ENCODE results near the gene FBXO40. TPM values are rescaled to one million over a fixed set of nuclear protein-coding genes. Genes with fewer than 3 reads are reported as not detected.

The FBXO40 gene
- total and polyA plus RNA-seq, 9 of the 15 experiments (the other 6 are each of a cell fraction or from before 2014, with no cell fraction given): 0.01 to 0.05 (median 0.04) TPM; not detected in 3

GRCh38 chr3:121660356-121661171 lies 67.4 kb downstream of the FBXO40 start, which contains the start of gene HCLS1 (continued):
- TF ChIP-seq CTBP1 (IDR thresholded peaks at IDR 0.05; ENCODE audit: borderline replicate concordance) (peak; percentile 27; the same call in 1 of the 2 replicates), ZNF140 (CRISPR knock-in tag; IDR thresholded peaks at IDR 0.05) (no peak), PHF8 (IDR thresholded peaks at IDR 0.05; ENCODE audit: borderline replicate concordance, low read length) (peak; percentile 79), ZNF175 (CRISPR knock-in tag; IDR thresholded peaks at IDR 0.05; ENCODE audit: low read depth) (peak; percentile 35; the same call in 1 of the 2 replicates), FOXK2 (conservative IDR thresholded peaks at IDR 0.05 in 1 of 2, IDR thresholded peaks at IDR 0.05 in 1 of 2; ENCODE audit: low read depth in 2 of 2) (no peak), CREB1 (IDR thresholded peaks at IDR 0.05) (no peak), CREB1 (CRISPR knock-in tag; IDR thresholded peaks at IDR 0.05) (no peak), ASH1L (IDR thresholded peaks at IDR 0.05; ENCODE audit: borderline replicate concordance, low read depth, partially characterized antibody) (no peak), ETV1 (tag; conservative IDR thresholded peaks at IDR 0.05; ENCODE audit: low read depth) (peak; percentile 37), CEBPZ (IDR thresholded peaks at IDR 0.05; ENCODE audit: borderline replicate concordance, low read depth, low read length) (no peak), POLR2G (IDR thresholded peaks at IDR 0.05; ENCODE audit: low read depth, low read length) (peak; percentile 36; the same call in 1 of the 2 replicates), ZNF23 (CRISPR knock-in tag; IDR thresholded peaks at IDR 0.05) (no peak), NR2C1 (IDR thresholded peaks at IDR 0.05) (peak; percentile 28; the same call in 1 of the 2 replicates), NR2C1 (tag; IDR thresholded peaks at IDR 0.05) (peak; percentile 60), HNRNPLL (IDR thresholded peaks at IDR 0.05; ENCODE audit: low read depth, low read length, poor library complexity, severe bottlenecking) (no peak), NCOR1 (IDR thresholded peaks at IDR 0.05) (no peak), SMAD3 (CRISPR knock-in tag; conservative IDR thresholded peaks at IDR 0.05) (no peak), RAD51 (IDR thresholded peaks at IDR 0.05; ENCODE audit: borderline replicate concordance, low read depth) (no peak)
- TF ChIP-seq, protein P1, sequence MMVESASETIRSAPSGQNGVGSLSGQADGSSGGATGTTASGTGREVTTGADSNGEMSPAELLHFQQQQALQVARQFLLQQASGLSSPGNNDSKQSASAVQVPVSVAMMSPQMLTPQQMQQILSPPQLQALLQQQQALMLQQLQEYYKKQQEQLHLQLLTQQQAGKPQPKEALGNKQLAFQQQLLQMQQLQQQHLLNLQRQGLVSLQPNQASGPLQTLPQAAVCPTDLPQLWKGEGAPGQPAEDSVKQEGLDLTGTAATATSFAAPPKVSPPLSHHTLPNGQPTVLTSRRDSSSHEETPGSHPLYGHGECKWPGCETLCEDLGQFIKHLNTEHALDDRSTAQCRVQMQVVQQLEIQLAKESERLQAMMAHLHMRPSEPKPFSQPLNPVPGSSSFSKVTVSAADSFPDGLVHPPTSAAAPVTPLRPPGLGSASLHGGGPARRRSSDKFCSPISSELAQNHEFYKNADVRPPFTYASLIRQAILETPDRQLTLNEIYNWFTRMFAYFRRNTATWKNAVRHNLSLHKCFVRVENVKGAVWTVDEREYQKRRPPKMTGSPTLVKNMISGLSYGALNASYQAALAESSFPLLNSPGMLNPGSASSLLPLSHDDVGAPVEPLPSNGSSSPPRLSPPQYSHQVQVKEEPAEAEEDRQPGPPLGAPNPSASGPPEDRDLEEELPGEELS (CRISPR knock-in tag; IDR thresholded peaks at IDR 0.05; ENCODE audit: borderline replicate concordance): no peak
- TF ChIP-seq, protein P2, sequence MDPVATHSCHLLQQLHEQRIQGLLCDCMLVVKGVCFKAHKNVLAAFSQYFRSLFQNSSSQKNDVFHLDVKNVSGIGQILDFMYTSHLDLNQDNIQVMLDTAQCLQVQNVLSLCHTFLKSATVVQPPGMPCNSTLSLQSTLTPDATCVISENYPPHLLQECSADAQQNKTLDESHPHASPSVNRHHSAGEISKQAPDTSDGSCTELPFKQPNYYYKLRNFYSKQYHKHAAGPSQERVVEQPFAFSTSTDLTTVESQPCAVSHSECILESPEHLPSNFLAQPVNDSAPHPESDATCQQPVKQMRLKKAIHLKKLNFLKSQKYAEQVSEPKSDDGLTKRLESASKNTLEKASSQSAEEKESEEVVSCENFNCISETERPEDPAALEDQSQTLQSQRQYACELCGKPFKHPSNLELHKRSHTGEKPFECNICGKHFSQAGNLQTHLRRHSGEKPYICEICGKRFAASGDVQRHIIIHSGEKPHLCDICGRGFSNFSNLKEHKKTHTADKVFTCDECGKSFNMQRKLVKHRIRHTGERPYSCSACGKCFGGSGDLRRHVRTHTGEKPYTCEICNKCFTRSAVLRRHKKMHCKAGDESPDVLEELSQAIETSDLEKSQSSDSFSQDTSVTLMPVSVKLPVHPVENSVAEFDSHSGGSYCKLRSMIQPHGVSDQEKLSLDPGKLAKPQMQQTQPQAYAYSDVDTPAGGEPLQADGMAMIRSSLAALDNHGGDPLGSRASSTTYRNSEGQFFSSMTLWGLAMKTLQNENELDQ (CRISPR knock-in tag; IDR thresholded peaks at IDR 0.05; ENCODE audit: borderline replicate concordance): no peak
